GM18909 (cell line): ENCODE measurements around the gene PPM1B.
"Not testable (repeated sequence)": the region's sequence is repeated elsewhere in the genome, so short reads cannot be mapped to it uniquely, and the experiment has no call there.

Experiments
- ATAC-seq: cut with Tn5 transposase; IDR thresholded peaks from one replicate; pipeline ENCODE4 v1.9.1; 2021; ENCODE audit warnings: mild to moderate bottlenecking; ENCODE audit not compliant: unreplicated experiment, poor library complexity

Gene PPM1B

DNA sequence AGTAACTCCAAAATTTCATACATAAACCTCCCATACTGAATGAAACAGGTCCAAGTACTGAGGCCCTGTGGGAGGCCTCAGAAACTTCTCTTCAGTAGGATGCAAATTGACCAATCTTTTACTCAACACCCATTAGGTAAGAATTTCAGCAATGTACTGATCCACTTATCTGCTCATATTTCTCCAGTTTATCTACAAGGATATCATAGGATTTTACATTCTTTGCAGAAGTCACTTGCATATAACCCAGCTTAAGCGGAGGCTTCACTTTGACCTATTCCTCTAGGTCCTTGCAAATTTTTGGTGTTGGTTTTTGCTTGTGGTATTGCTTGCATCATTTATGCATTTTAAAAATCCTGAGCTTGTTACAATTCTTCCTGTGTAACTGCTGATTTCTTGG is 77.8 kb downstream of the PPM1B start:
- no peak for ATAC-seq

- no peak for ATAC-seq
Observed at GRCh38 chr2:44246840-44247369, 78.2 kb downstream of the PPM1B start.

DNA sequence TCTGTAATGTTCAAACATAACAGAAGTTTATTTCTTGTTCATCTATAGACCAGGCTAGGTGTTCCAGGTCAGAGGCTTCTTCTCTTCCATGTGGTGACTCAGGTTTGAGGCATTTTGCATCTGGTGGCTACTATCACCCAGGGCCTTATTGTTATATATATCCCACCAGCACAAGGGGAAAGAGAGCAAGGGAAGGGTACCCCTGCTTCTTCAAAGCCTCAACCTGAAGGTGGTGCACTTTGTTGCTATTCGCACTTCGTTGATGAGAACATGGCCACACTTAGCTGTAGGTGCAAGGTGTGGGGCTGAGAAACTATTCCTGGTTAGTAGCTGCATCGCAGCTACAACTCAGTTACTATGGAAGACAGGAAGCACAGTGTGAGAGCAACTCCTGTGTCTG is 79.2 kb downstream of the PPM1B start:
- ATAC-seq, result no peak

GRCh38 chr2:44249269-44249668 is 80.6 kb downstream of the PPM1B start:
- not testable (repeated sequence) for ATAC-seq

DNA sequence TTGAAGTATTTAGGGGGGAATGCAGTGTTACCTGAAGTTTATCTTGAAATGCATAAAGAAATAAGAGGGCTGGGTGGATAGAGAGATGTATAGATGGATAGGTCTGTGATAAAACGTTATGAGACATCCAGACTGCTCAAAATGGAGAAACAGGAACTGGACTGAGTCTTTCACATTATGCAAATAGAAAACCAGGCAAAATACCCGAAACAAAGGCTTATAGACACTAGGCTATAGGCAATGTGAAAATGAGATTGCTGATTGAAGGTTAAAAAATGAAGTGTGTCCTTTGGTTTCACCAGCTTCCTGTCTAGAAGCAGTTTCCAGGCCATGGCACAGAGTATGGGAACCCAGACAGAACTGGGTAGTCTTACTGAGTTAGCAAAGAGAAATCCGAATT is 81.7 kb downstream of the PPM1B start:
- no peak for ATAC-seq

DNA sequence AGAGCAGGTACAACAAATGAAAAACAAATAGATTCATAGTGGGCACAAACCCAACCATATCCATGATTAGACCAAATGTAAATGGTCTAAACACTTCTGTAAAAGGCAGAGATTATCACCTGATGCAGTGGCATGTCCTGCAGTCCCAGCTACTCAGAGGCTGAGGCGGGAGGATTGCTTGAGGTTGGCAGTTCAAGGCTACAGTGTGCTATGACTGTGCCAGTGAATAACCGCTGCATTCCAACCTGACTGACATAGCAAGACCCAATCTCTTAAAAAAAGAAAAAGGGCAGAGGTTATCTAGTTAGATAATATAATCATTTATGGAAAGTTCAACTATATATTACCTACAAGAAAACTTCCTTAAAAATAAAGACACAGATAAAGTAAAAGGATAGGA is 85.3 kb downstream of the PPM1B start:
- no peak for ATAC-seq

DNA sequence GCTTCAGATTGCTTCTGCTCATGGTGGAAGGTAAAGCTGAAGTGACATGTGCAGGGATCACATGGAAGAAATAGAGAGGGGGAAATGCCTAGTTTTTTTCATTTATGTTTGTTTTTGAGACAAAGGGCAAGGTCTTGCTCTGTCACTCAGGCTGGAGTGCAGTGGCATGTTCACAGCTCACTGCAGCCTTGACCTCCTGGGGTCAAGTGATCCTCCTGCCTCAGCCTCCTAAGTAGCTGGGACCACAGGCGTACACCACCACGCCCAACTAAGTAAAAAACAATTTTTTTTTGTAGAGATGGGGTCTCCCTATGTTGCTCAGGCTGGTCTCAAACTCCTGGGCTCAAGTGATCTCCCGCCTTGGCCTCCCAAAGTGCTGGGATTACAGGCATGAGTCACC is 87.0 kb downstream of the PPM1B start:
- not testable (repeated sequence) for ATAC-seq

- not testable (repeated sequence) for ATAC-seq
Observed at GRCh38 chr2:44257802-44258201, 89.1 kb downstream of the PPM1B start.

DNA sequence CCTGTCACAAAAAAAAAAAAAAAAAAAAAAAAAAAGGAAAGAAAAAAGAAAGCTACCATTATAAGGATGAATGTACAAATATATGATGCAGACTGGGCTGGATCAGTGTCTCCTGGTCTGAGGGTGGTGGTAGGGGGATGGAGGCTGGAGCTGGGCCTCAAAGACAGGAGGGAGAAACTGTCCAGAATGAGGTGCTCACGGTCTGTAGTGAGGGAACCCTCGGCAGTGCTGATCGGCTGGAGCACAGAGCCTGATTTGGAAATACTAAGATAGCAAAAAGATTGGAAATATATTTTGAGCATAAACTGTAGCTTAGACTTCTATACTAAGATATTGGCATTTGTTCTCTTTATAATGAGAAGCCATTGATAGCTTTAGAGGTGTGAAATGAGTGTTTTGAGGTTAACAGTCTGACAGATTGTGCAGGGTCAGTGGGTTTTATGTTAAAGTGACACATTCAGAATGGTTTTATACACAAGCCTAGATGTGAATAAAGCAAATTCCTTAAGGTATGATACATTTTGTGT is 98.7 kb downstream of the PPM1B start:
- ATAC-seq, result no peak

GRCh38 chr2:44267796-44268648 is 99.3 kb downstream of the PPM1B start:
- ATAC-seq, result no peak

GRCh38 chr2:44269831-44270230 is 101.2 kb downstream of the PPM1B start:
- ATAC-seq, result no peak

DNA sequence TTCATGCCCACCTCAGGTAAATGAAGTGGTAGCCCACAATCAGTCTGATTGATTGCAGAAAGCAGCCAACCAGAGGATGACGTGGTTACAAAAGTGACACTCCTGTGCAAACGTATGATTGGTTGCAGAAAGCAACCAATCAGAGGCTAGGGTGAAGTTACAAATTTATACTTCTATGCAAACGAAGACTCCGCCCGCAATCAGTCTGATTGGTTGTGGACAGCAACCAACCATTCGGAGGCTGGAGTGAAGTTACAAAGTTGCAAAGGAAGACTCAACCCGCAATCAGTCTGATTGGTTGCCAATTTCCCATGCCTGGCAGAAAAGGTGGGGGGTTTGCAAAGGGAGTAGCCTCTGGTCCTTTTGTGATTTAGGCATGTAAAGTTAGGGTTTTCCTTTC is 102.6 kb downstream of the PPM1B start:
- ATAC-seq, result no peak

GRCh38 chr2:44273076-44273475 is 104.4 kb downstream of the PPM1B start:
- ATAC-seq, result no peak

DNA sequence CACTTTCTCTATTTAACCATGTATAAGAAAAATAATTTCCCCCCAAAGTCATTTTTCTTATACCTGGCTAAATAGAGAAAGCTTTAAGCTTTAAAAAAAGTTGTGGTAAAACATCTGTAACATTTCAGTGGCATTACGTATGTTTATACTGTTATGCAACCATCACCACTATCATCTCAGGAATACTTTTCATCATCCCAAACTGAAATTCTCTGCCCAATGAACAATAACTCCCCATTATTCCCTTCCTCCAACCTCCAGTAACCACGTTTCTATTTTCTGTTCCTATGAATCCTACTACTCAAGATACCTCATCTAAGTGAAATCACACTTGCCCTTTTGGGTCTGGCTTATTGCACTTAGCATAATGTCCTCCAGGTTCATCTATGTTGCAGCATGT is 104.9 kb downstream of the PPM1B start:
- ATAC-seq, result no peak

DNA sequence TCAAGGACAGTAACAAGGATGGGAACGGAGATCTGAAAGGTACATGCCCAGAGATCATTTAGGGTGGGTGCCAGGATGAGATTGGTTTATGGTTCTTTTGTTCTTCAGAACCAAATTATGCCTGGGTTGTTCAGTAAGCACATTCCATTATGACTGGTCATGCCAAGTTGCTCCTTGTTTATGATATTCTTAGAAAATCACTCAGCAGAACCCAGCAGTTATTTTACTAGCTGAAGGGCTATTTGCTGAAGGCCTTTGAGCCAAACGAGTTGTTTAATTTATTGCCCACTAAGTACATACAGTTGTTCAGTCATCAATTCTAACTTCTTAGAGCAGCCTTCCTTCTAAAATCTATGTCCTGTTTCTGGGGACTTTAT is 107.2 kb downstream of the PPM1B start:
- ATAC-seq, result no peak

GRCh38 chr2:44277541-44277940 is 108.9 kb downstream of the PPM1B start:
- no peak for ATAC-seq

DNA sequence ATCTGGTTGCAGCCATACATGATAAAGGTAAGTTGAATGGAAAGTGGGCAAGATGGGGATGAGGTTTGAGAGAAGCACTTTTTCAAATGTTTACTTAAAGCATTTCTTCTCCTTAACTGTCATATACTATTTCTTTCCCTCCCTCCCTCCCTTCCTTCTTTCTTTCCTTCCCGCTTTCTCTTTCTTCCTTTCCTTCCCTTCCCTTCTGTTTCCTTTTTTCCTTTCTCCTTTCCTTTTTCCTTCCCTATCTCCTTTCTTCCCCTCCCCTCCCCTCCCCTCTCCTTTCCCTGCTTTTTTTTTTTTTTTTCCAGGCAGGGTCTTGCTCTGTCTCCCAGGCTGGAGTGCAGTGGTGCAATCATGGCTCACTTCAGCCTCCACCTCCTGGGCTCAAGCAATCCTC is 112.2 kb downstream of the PPM1B start:
- no peak for ATAC-seq
